Measurements from ENCODE around the gene C17orf107. TPM values are rescaled to one million over a fixed set of nuclear protein-coding genes. Genes with fewer than 3 reads are reported as not detected.

C17orf107 gene
- total RNA-seq, 1 experiment from 2014 or later: 1.7 TPM

DNA sequence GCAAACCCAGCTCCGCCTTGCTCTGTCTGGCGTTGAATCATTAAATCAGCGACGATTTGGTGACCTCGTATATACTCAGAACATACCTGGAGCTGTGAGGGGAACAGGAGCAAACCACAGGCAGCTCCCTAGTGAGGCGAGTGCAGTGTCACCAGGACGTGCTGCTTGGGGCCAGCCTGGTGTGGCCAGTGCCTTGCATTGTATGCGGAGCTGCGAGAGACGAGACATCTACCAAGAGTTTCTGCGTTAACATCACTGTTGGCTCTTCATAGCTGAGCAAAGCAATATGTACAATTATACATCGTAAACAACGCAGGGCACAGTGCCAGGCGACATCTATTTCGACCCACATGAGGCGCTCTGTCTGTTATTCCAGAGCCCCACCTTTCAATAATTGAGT lies 38.3 kb upstream of the C17orf107 start (continued):
- TF ChIP-seq, protein P1, sequence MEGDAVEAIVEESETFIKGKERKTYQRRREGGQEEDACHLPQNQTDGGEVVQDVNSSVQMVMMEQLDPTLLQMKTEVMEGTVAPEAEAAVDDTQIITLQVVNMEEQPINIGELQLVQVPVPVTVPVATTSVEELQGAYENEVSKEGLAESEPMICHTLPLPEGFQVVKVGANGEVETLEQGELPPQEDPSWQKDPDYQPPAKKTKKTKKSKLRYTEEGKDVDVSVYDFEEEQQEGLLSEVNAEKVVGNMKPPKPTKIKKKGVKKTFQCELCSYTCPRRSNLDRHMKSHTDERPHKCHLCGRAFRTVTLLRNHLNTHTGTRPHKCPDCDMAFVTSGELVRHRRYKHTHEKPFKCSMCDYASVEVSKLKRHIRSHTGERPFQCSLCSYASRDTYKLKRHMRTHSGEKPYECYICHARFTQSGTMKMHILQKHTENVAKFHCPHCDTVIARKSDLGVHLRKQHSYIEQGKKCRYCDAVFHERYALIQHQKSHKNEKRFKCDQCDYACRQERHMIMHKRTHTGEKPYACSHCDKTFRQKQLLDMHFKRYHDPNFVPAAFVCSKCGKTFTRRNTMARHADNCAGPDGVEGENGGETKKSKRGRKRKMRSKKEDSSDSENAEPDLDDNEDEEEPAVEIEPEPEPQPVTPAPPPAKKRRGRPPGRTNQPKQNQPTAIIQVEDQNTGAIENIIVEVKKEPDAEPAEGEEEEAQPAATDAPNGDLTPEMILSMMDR (IDR thresholded peaks at IDR 0.05 in 2 of 3, conservative IDR thresholded peaks at IDR 0.05 in 1 of 3; ENCODE audit: borderline replicate concordance in 1 of 3, insufficient read depth in 1 of 3, low read depth in 2 of 3, low read length in 2 of 3): no peak
- TF ChIP-seq SIN3A (IDR thresholded peaks at IDR 0.05; ENCODE audit: low read depth) (no peak), SRF (IDR thresholded peaks at IDR 0.05; ENCODE audit: low read depth) (no peak)

DNA sequence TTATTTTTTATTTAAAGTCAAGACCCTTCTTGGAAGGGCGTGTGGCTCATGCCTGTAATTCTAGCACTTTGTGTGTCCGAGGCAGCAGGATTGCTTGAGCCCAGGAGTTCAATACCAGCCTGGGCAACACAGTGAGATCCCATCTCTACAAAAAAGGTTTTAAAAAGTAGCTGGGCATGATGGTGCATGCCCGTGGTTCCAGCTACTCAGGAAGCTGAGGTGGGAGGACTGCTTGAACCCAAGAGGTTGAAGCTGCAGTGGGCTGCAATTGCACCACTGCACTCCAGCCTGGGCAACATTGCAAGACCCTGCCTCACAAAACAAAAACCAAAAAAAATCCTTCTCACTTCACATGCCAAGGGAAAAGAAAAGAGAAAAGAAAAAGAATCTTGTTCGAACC lies 36.6 kb upstream of the C17orf107 start:
- POLR2A ChIA-PET: no interaction called here
- Histone ChIP-seq H3K4me1 (ENCODE audit: control insufficient read depth in 1 of 2, insufficient read depth in 2 of 2, low read length in 2 of 2) (peaks cover 11 to 15% of the 10 kb centered on the region in 2 experiments; a peak in 3 of 4 replicates), H3K27me3 (ENCODE audit: insufficient read depth, low read length) (no peaks in the 10 kb centered on the region), H3K36me3 (ENCODE audit: control insufficient read depth in 1 of 2, insufficient read depth in 2 of 2, low read length in 2 of 2) (no peaks in the 10 kb centered on the region), H3K79me2 (ENCODE audit: insufficient read depth, low read length) (peaks cover 39% of the 10 kb centered on the region), H3K9me2 (ENCODE audit: insufficient read depth) (no peaks in the 10 kb centered on the region), H3K4me2 (ENCODE audit: low read length) (no peak overlapping the region), H3K9ac (ENCODE audit: low read length) (no peak overlapping the region), H4K20me1 (ENCODE audit: insufficient read depth) (no peaks in the 10 kb centered on the region), H2AFZ (ENCODE audit: low read depth, low read length, poor library complexity, severe bottlenecking) (no peak overlapping the region), H3K4me3 (replicated peaks in 1 of 2; ENCODE audit: low read depth in 1 of 2, low read length in 2 of 2) (no peak overlapping the region), H3K9me3 (ENCODE audit: control insufficient read depth in 1 of 2, insufficient read depth in 1 of 2, low read depth in 1 of 2, low read length in 2 of 2) (no peaks in the 10 kb centered on the region), H3K27ac (ENCODE audit: low read depth, low read length) (no peak overlapping the region)
- DNase-seq (ENCODE audit: low read depth, low spot score) (no peak), ATAC-seq (no peak)
- RAD21 ChIA-PET (ENCODE audit: low non-redundant PET in 1 of 2, low total read pairs in 2 of 2, uncharacterized antibody in 2 of 2, unreplicated experiment in 2 of 2): no interaction called here
- CTCF ChIA-PET: no interaction called here
- no TSS peak for BruUV-seq (replicated peaks)
- intact Hi-C loops (cut with micrococcal nuclease): no loop called here
- TF ChIP-seq, protein P2, sequence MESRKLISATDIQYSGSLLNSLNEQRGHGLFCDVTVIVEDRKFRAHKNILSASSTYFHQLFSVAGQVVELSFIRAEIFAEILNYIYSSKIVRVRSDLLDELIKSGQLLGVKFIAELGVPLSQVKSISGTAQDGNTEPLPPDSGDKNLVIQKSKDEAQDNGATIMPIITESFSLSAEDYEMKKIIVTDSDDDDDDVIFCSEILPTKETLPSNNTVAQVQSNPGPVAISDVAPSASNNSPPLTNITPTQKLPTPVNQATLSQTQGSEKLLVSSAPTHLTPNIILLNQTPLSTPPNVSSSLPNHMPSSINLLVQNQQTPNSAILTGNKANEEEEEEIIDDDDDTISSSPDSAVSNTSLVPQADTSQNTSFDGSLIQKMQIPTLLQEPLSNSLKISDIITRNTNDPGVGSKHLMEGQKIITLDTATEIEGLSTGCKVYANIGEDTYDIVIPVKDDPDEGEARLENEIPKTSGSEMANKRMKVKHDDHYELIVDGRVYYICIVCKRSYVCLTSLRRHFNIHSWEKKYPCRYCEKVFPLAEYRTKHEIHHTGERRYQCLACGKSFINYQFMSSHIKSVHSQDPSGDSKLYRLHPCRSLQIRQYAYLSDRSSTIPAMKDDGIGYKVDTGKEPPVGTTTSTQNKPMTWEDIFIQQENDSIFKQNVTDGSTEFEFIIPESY (IDR thresholded peaks at IDR 0.05; ENCODE audit: extremely low read depth, insufficient replicate concordance, low read length): no peak
- TF ChIP-seq ZNF274 (IDR thresholded peaks at IDR 0.05; ENCODE audit: low read depth, low read length) (no peak), FOSL1 (IDR thresholded peaks at IDR 0.05; ENCODE audit: low read depth) (no peak), EGR1 (IDR thresholded peaks at IDR 0.05; ENCODE audit: low read depth) (no peak), POLR2AphosphoS5 (IDR thresholded peaks at IDR 0.05; ENCODE audit: low read depth, low read length) (no peak), SIN3A (IDR thresholded peaks at IDR 0.05; ENCODE audit: low read depth) (no peak), EZH2 (IDR thresholded peaks at IDR 0.05) (no peak), CEBPB (IDR thresholded peaks at IDR 0.05; ENCODE audit: low read depth) (no peak), CBX3 (IDR thresholded peaks at IDR 0.05; ENCODE audit: low read depth) (no peak), SRF (IDR thresholded peaks at IDR 0.05; ENCODE audit: low read depth) (no peak), TCF7L2 (IDR thresholded peaks at IDR 0.05; ENCODE audit: borderline replicate concordance, extremely low read depth, insufficient read depth, insufficient read length) (no peak)
- TF ChIP-seq, protein P3, sequence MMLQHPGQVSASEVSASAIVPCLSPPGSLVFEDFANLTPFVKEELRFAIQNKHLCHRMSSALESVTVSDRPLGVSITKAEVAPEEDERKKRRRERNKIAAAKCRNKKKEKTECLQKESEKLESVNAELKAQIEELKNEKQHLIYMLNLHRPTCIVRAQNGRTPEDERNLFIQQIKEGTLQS (IDR thresholded peaks at IDR 0.05): no peak
- TF ChIP-seq, protein P4, sequence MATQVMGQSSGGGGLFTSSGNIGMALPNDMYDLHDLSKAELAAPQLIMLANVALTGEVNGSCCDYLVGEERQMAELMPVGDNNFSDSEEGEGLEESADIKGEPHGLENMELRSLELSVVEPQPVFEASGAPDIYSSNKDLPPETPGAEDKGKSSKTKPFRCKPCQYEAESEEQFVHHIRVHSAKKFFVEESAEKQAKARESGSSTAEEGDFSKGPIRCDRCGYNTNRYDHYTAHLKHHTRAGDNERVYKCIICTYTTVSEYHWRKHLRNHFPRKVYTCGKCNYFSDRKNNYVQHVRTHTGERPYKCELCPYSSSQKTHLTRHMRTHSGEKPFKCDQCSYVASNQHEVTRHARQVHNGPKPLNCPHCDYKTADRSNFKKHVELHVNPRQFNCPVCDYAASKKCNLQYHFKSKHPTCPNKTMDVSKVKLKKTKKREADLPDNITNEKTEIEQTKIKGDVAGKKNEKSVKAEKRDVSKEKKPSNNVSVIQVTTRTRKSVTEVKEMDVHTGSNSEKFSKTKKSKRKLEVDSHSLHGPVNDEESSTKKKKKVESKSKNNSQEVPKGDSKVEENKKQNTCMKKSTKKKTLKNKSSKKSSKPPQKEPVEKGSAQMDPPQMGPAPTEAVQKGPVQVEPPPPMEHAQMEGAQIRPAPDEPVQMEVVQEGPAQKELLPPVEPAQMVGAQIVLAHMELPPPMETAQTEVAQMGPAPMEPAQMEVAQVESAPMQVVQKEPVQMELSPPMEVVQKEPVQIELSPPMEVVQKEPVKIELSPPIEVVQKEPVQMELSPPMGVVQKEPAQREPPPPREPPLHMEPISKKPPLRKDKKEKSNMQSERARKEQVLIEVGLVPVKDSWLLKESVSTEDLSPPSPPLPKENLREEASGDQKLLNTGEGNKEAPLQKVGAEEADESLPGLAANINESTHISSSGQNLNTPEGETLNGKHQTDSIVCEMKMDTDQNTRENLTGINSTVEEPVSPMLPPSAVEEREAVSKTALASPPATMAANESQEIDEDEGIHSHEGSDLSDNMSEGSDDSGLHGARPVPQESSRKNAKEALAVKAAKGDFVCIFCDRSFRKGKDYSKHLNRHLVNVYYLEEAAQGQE (IDR thresholded peaks at IDR 0.05; ENCODE audit: low read depth): no peak
- TF ChIP-seq, protein P1 (IDR thresholded peaks at IDR 0.05 in 2 of 3, conservative IDR thresholded peaks at IDR 0.05 in 1 of 3; ENCODE audit: borderline replicate concordance in 1 of 3, insufficient read depth in 1 of 3, low read depth in 2 of 3, low read length in 2 of 3): no peak
